HepG2 (cell line): Measurements from ENCODE around the gene USF1. TPM values are rescaled to one million over a fixed set of nuclear protein-coding genes. Genes with fewer than 3 reads are reported as not detected.

Experiments used
- CENPT ChIP-seq: sonication (generic); formaldehyde crosslinking; IDR thresholded peaks from 2 replicates; pipeline ENCODE4 v1.8.0; 2022; ENCODE audit warnings: low read depth, mild to moderate bottlenecking, moderate library complexity, missing genetic modification reagents
- HCFC1 ChIP-seq: fragments of 150-350 bp; IDR thresholded peaks from 2 replicates; pipeline ENCODE4 v1.6.1; 2014; ENCODE audit warnings: low read depth, low read length
- HNRNPL ChIP-seq: fragments of 200-400 bp; formaldehyde crosslinking; IDR thresholded peaks from 2 replicates; pipeline ENCODE4 v1.6.1; 2017; ENCODE audit warnings: mild to moderate bottlenecking, low read depth, low read length
- MATR3 ChIP-seq: sonication (generic); formaldehyde crosslinking; IDR thresholded peaks from 2 replicates; pipeline ENCODE4 v1.4.0; 2020; ENCODE audit warnings: missing genetic modification reagents
- MTA1 ChIP-seq: sonication (generic); formaldehyde crosslinking; IDR thresholded peaks from 2 replicates; pipeline ENCODE4 v1.4.0; 2020; ENCODE audit warnings: missing genetic modification reagents, mild to moderate bottlenecking, borderline replicate concordance
- MTF2 ChIP-seq: sonication (generic); formaldehyde crosslinking; IDR thresholded peaks from 2 replicates; pipeline ENCODE4 v1.5.0; 2020; ENCODE audit warnings: missing genetic modification reagents, borderline replicate concordance
- NFE2L2 ChIP-seq: fragments of 150-350 bp; IDR thresholded peaks from 2 replicates; pipeline ENCODE4 v1.6.1; 2014; ENCODE audit warnings: low read length
- PLRG1 ChIP-seq: fragments of 450-650 bp; conservative IDR thresholded peaks from 2 replicates; pipeline ENCODE4 v1.6.1; 2016
- SAP130 ChIP-seq: IDR thresholded peaks from 2 replicates; pipeline ENCODE4 v1.6.1; 2016; ENCODE audit warnings: low read depth
- ZFP37 ChIP-seq: sonication (generic); formaldehyde crosslinking; IDR thresholded peaks from 2 replicates; pipeline ENCODE4 v1.4.0; 2020; ENCODE audit warnings: missing genetic modification reagents, borderline replicate concordance
- ZMYM4 ChIP-seq: sonication (generic); formaldehyde crosslinking; IDR thresholded peaks from 2 replicates; pipeline ENCODE4 v1.8.1; 2023; ENCODE audit warnings: mild to moderate bottlenecking, missing genetic modification reagents
- ZNF230 ChIP-seq: sonication (generic); formaldehyde crosslinking; IDR thresholded peaks from 2 replicates; pipeline ENCODE4 v1.4.0; 2020; ENCODE audit warnings: mild to moderate bottlenecking, missing genetic modification reagents
- ZNF256 ChIP-seq: sonication (generic); formaldehyde crosslinking; conservative IDR thresholded peaks from 2 replicates; pipeline ENCODE4 v1.4.0; 2020; ENCODE audit warnings: missing genetic modification reagents
- ZNF549 ChIP-seq: sonication (generic); formaldehyde crosslinking; IDR thresholded peaks from 2 replicates; pipeline ENCODE4 v1.5.0; 2020; ENCODE audit warnings: missing genetic modification reagents
- ZNF564 ChIP-seq: sonication (generic); formaldehyde crosslinking; IDR thresholded peaks from 2 replicates; pipeline ENCODE4 v1.8.1; 2023; ENCODE audit warnings: mild to moderate bottlenecking, missing genetic modification reagents
- ZNF878 ChIP-seq: sonication (generic); formaldehyde crosslinking; IDR thresholded peaks from 2 replicates; pipeline ENCODE4 v1.8.1; 2023; ENCODE audit warnings: mild to moderate bottlenecking, missing genetic modification reagents, moderate library complexity
- polyA plus RNA-seq, 8 experiments: library from polyadenylated mRNA; depleted of rRNA in 3 of 8; stranded (reverse) in 7 of 8; unstranded in 1 of 8; fragments of >200 nt; fragmentation: Illumina TruSeq in 4 of 8; extraction: Trizol in 4 of 8; gene quantifications; 2 replicates each; pipeline versions ENCODE4 v1.2.1 to v1.2.3, GENCODE V29; 2011 to 2016; ENCODE audit warnings: low read depth in 4 of 8, missing spikeins in 1 of 8, mixed read lengths in 1 of 8; ENCODE audit not compliant: insufficient read depth in 1 of 8
- total RNA-seq, 5 experiments: library from RNA; depleted of rRNA; stranded (reverse); fragments of >200 nt; fragmentation: Illumina TruSeq; extraction: Trizol; gene quantifications; 2 replicates each; pipeline ENCODE4 v1.2.3, GENCODE V29; 2016; ENCODE audit warnings: low read depth in 1 of 5
- TF ChIP-seq, protein P1 (sequence below): sonication (generic); formaldehyde crosslinking; IDR thresholded peaks from 2 replicates; pipeline ENCODE4 v1.4.0; 2020; ENCODE audit warnings: missing genetic modification reagents
- TF ChIP-seq, protein P2 (sequence below): fragments of 450-650 bp; IDR thresholded peaks from 2 replicates; pipeline ENCODE4 v1.6.1; 2017
- TF ChIP-seq, protein P3 (sequence below): sonication (generic); formaldehyde crosslinking; IDR thresholded peaks from 2 replicates; pipeline ENCODE4 v1.4.0; 2020; ENCODE audit warnings: missing genetic modification reagents

The USF1 gene
- total and polyA plus RNA-seq, 2 of the 13 experiments (the other 11 are each of a cell fraction or from before 2014, with no cell fraction given): 26.9 to 39.4 TPM

DNA sequence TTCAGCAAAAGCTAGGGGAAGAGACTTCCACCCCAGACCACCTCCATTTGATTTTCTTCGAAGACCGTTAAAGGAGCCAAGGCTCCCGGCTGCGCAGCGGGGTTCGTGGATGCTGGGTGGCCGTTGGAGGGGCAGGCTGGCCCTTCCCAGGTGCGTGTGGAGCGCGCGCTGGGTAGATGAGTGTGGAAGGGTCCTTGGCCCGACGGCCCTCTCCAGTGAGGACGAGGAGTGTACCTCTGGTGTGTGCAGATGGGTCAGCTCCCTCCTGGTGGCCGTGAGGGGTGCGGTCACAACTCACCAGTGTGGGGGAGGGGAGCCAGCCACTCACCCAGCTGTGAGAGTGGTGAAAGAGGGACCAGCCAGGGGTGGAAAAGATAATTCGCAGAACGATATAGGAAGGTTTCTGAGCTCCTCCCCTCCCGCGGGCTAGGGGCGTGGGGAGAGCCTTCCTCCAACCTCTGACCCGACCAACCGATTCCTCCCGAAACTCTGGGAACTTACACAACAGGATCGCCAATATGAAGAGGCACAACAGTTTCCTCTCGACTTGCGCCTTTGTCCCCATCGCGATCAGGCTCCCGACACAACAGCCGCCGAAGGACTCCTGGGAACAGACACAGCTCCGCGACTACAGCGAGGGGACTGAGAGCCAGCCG, 25.1 kb downstream of the USF1 start, which contains the start of gene F11R (continued):
- TF ChIP-seq ZMYM4: no peak
- TF ChIP-seq MTA1 (CRISPR knock-in tag): no peak
- TF ChIP-seq MTF2 (CRISPR knock-in tag): no peak
- TF ChIP-seq HNRNPL: no peak
- no peak for TF ChIP-seq ZNF549 (CRISPR knock-in tag)
- TF ChIP-seq, protein P1, sequence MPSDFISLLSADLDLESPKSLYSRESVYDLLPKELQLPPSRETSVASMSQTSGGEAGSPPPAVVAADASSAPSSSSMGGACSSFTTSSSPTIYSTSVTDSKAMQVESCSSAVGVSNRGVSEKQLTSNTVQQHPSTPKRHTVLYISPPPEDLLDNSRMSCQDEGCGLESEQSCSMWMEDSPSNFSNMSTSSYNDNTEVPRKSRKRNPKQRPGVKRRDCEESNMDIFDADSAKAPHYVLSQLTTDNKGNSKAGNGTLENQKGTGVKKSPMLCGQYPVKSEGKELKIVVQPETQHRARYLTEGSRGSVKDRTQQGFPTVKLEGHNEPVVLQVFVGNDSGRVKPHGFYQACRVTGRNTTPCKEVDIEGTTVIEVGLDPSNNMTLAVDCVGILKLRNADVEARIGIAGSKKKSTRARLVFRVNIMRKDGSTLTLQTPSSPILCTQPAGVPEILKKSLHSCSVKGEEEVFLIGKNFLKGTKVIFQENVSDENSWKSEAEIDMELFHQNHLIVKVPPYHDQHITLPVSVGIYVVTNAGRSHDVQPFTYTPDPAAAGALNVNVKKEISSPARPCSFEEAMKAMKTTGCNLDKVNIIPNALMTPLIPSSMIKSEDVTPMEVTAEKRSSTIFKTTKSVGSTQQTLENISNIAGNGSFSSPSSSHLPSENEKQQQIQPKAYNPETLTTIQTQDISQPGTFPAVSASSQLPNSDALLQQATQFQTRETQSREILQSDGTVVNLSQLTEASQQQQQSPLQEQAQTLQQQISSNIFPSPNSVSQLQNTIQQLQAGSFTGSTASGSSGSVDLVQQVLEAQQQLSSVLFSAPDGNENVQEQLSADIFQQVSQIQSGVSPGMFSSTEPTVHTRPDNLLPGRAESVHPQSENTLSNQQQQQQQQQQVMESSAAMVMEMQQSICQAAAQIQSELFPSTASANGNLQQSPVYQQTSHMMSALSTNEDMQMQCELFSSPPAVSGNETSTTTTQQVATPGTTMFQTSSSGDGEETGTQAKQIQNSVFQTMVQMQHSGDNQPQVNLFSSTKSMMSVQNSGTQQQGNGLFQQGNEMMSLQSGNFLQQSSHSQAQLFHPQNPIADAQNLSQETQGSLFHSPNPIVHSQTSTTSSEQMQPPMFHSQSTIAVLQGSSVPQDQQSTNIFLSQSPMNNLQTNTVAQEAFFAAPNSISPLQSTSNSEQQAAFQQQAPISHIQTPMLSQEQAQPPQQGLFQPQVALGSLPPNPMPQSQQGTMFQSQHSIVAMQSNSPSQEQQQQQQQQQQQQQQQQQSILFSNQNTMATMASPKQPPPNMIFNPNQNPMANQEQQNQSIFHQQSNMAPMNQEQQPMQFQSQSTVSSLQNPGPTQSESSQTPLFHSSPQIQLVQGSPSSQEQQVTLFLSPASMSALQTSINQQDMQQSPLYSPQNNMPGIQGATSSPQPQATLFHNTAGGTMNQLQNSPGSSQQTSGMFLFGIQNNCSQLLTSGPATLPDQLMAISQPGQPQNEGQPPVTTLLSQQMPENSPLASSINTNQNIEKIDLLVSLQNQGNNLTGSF: peak; percentile 32; the same call in 1 of the 2 replicates
- peak; percentile 62; the same call in 1 of the 2 replicates for TF ChIP-seq ZNF256 (CRISPR knock-in tag)
- TF ChIP-seq HCFC1: no peak
- TF ChIP-seq ZFP37 (CRISPR knock-in tag): peak; percentile 71; the same call in 1 of the 2 replicates
- no peak for TF ChIP-seq ZNF230 (CRISPR knock-in tag)
- TF ChIP-seq CENPT: no peak; the same call in 1 of the 2 replicates
- TF ChIP-seq ZNF564 (CRISPR knock-in tag): no peak
- no peak for TF ChIP-seq NFE2L2
- TF ChIP-seq MATR3: no peak
- TF ChIP-seq, protein P2, sequence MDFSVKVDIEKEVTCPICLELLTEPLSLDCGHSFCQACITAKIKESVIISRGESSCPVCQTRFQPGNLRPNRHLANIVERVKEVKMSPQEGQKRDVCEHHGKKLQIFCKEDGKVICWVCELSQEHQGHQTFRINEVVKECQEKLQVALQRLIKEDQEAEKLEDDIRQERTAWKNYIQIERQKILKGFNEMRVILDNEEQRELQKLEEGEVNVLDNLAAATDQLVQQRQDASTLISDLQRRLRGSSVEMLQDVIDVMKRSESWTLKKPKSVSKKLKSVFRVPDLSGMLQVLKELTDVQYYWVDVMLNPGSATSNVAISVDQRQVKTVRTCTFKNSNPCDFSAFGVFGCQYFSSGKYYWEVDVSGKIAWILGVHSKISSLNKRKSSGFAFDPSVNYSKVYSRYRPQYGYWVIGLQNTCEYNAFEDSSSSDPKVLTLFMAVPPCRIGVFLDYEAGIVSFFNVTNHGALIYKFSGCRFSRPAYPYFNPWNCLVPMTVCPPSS: no peak
- peak; percentile 65 for TF ChIP-seq SAP130 (CRISPR knock-in tag)
- TF ChIP-seq, protein P3, sequence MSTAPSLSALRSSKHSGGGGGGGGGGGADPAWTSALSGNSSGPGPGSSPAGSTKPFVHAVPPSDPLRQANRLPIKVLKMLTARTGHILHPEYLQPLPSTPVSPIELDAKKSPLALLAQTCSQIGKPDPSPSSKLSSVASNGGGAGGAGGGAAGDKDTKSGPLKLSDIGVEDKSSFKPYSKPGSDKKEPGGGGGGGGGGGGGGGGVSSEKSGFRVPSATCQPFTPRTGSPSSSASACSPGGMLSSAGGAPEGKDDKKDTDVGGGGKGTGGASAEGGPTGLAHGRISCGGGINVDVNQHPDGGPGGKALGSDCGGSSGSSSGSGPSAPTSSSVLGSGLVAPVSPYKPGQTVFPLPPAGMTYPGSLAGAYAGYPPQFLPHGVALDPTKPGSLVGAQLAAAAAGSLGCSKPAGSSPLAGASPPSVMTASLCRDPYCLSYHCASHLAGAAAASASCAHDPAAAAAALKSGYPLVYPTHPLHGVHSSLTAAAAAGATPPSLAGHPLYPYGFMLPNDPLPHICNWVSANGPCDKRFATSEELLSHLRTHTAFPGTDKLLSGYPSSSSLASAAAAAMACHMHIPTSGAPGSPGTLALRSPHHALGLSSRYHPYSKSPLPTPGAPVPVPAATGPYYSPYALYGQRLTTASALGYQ (CRISPR knock-in tag): 0 out of 2 replicates have a peak, but pooled peaks have one; percentile 55
- no peak for TF ChIP-seq ZNF878
- TF ChIP-seq PLRG1: no peak
